ENCODE measurements around the gene NANS. TPM values are rescaled to one million over a fixed set of nuclear protein-coding genes. Genes with fewer than 3 reads are reported as not detected.

NANS gene
- total RNA-seq, 1 donor from 2014 or later: 41.4 TPM

- TF ChIP-seq, protein P1, sequence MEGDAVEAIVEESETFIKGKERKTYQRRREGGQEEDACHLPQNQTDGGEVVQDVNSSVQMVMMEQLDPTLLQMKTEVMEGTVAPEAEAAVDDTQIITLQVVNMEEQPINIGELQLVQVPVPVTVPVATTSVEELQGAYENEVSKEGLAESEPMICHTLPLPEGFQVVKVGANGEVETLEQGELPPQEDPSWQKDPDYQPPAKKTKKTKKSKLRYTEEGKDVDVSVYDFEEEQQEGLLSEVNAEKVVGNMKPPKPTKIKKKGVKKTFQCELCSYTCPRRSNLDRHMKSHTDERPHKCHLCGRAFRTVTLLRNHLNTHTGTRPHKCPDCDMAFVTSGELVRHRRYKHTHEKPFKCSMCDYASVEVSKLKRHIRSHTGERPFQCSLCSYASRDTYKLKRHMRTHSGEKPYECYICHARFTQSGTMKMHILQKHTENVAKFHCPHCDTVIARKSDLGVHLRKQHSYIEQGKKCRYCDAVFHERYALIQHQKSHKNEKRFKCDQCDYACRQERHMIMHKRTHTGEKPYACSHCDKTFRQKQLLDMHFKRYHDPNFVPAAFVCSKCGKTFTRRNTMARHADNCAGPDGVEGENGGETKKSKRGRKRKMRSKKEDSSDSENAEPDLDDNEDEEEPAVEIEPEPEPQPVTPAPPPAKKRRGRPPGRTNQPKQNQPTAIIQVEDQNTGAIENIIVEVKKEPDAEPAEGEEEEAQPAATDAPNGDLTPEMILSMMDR (IDR thresholded peaks at IDR 0.05; ENCODE audit: unreplicated experiment): no peak
- Mint-ChIP-seq H3K4me3 (ENCODE audit: unreplicated experiment) (no peak overlapping the region), H3K36me3 (ENCODE audit: low read depth, unreplicated experiment) (no peaks in the 10 kb centered on the region), H3K4me1 (ENCODE audit: unreplicated experiment) (no peaks in the 10 kb centered on the region), H3K27ac (ENCODE audit: unreplicated experiment) (no peak overlapping the region), H3K27me3 (ENCODE audit: unreplicated experiment) (no peaks in the 10 kb centered on the region), H3K9me3 (ENCODE audit: unreplicated experiment) (no peaks in the 10 kb centered on the region)
- no peak for DNase-seq (ENCODE audit: low spot score)
Measured at GRCh38 chr9:98045234-98046179, 11.0 kb upstream of the NANS start.

- TF ChIP-seq, protein P1 (IDR thresholded peaks at IDR 0.05; ENCODE audit: unreplicated experiment): no peak
- Mint-ChIP-seq H3K4me3 (ENCODE audit: unreplicated experiment) (no peak overlapping the region), H3K9me3 (ENCODE audit: unreplicated experiment) (no peaks in the 10 kb centered on the region), H3K4me1 (ENCODE audit: unreplicated experiment) (no peaks in the 10 kb centered on the region), H3K27ac (ENCODE audit: unreplicated experiment) (no peak overlapping the region), H3K27me3 (ENCODE audit: unreplicated experiment) (no peaks in the 10 kb centered on the region), H3K36me3 (ENCODE audit: low read depth, unreplicated experiment) (no peaks in the 10 kb centered on the region)
- DNase-seq (ENCODE audit: low spot score): no peak
Measured at GRCh38 chr9:98046180-98046543, 10.4 kb upstream of the NANS start.

GRCh38 chr9:98047002-98047401 is 9.5 kb upstream of the NANS start:
- H3K27ac Mint-ChIP-seq (ENCODE audit: unreplicated experiment): no peak overlapping the region
- no peak for DNase-seq (ENCODE audit: low spot score)
- no peaks in the 10 kb centered on the region for H3K27me3 Mint-ChIP-seq (ENCODE audit: unreplicated experiment)
- TF ChIP-seq, protein P1 (IDR thresholded peaks at IDR 0.05; ENCODE audit: unreplicated experiment): no peak
- H3K36me3 Mint-ChIP-seq (ENCODE audit: low read depth, unreplicated experiment): no peaks in the 10 kb centered on the region
- H3K9me3 Mint-ChIP-seq (ENCODE audit: unreplicated experiment): no peaks in the 10 kb centered on the region
- H3K4me1 Mint-ChIP-seq (ENCODE audit: unreplicated experiment): no peaks in the 10 kb centered on the region
- H3K4me3 Mint-ChIP-seq (ENCODE audit: unreplicated experiment): no peak overlapping the region

- TF ChIP-seq, protein P1 (IDR thresholded peaks at IDR 0.05; ENCODE audit: unreplicated experiment): no peak
- no peak for DNase-seq (ENCODE audit: low spot score)
- Mint-ChIP-seq H3K27ac (ENCODE audit: unreplicated experiment) (no peak overlapping the region), H3K36me3 (ENCODE audit: low read depth, unreplicated experiment) (no peaks in the 10 kb centered on the region), H3K4me1 (ENCODE audit: unreplicated experiment) (no peaks in the 10 kb centered on the region), H3K27me3 (ENCODE audit: unreplicated experiment) (peaks cover 1% of the 10 kb centered on the region), H3K9me3 (ENCODE audit: unreplicated experiment) (no peaks in the 10 kb centered on the region), H3K4me3 (ENCODE audit: unreplicated experiment) (no peak overlapping the region)
Measured at GRCh38 chr9:98049288-98050072, 7.1 kb upstream of the NANS start.
